Activated CD8-positive, alpha-beta T cell treated with anti-CD3 and anti-CD28 coated beads for 36 hours (primary cell): ENCODE data around the gene LDLRAP1. TPM values are rescaled to one million over a fixed set of nuclear protein-coding genes. Genes with fewer than 3 reads are reported as not detected.

Experiments used
- ATAC-seq: fragments of 200-7000 bp; cut with Tn5 transposase; one replicate; pipeline ENCODE4 v1.10.0; 2021; ENCODE audit warnings: mild to moderate bottlenecking, moderate library complexity
- CTCF ChIA-PET: fragments of 350-600 bp; sonication (Branson Sonifier 250); formaldehyde crosslinking; loops from one replicate; lab custom pipeline; 2021; ENCODE audit warnings: antibody characterized with exemption; lab: Charles Lee
- POLR2A ChIA-PET: fragments of 350-600 bp; sonication (Branson Sonifier 250); formaldehyde crosslinking; loops from one replicate; lab custom pipeline; 2021; ENCODE audit warnings: antibody characterized with exemption; lab: Charles Lee
- DNase-seq: peaks from one replicate; pipeline ENCODE4 v3.0.0-alpha.2; 2020
- H3K27ac Mint-ChIP-seq: one replicate; pipeline ENCODE4 v1.8.0; 2021; ENCODE audit warnings: mild to moderate bottlenecking, mixed read lengths
- H3K27me3 Mint-ChIP-seq: one replicate; pipeline ENCODE4 v1.8.0; 2021; ENCODE audit warnings: mixed read lengths
- H3K36me3 Mint-ChIP-seq: one replicate; pipeline ENCODE4 v1.8.0; 2021; ENCODE audit warnings: low read depth, mixed read lengths
- H3K4me1 Mint-ChIP-seq: one replicate; pipeline ENCODE4 v1.8.0; 2021; ENCODE audit warnings: low read depth, mixed read lengths
- H3K4me3 Mint-ChIP-seq: one replicate; pipeline ENCODE4 v1.8.0; 2021; ENCODE audit warnings: mild to moderate bottlenecking, moderate library complexity, mixed read lengths
- H3K9me3 Mint-ChIP-seq: one replicate; pipeline ENCODE4 v1.8.0; 2021; ENCODE audit warnings: mixed read lengths
- intact Hi-C: fragments of 100-400 bp; cut with micrococcal nuclease; formaldehyde crosslinking; loops from one replicate; pipeline ENCODE4 v1.10.0; 2022
- total RNA-seq, 2 experiments: library from RNA; stranded (reverse); gene quantifications; one replicate each; pipeline ENCODE4 v1.2.3, GENCODE V29; 2021
- TF ChIP-seq, protein P1 (sequence below): fragments of 200-600 bp; IDR thresholded peaks from one replicate; pipeline ENCODE4 v1.8.0; 2022; ENCODE audit warnings: antibody characterized with exemption, mild to moderate bottlenecking

The LDLRAP1 gene
- total RNA-seq, 2 experiments from 2014 or later = 13.4 to 14.5 TPM

DNA sequence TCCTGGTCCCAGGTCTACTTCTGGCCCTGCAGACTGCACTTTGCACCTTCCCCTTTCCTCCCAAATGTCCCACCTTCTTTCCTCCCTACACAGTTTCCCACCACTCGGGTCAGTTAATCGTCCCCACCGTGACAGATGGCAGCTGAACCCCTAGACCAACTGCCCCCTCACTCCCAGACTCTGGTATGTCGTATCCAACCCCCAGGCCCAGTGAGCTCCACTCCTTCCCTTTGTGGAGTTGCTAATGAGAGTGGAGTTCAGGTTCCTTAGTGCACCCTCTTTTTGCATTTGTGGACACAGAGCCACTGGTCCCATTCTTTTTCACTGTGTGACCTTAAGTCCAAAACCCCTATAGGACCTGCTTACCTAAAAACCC lies 75.0 kb downstream of the LDLRAP1 start:
- no peaks in the 10 kb centered on the region for H3K9me3 Mint-ChIP-seq
- no peak for ATAC-seq
- peaks cover 73% of the 10 kb centered on the region for H3K4me1 Mint-ChIP-seq
- H3K4me3 Mint-ChIP-seq = peak overlapping the region; percentile 78
- intact Hi-C loops = no loop called here
- H3K36me3 Mint-ChIP-seq = no peaks in the 10 kb centered on the region
- no peak for DNase-seq
- TF ChIP-seq, protein P1, sequence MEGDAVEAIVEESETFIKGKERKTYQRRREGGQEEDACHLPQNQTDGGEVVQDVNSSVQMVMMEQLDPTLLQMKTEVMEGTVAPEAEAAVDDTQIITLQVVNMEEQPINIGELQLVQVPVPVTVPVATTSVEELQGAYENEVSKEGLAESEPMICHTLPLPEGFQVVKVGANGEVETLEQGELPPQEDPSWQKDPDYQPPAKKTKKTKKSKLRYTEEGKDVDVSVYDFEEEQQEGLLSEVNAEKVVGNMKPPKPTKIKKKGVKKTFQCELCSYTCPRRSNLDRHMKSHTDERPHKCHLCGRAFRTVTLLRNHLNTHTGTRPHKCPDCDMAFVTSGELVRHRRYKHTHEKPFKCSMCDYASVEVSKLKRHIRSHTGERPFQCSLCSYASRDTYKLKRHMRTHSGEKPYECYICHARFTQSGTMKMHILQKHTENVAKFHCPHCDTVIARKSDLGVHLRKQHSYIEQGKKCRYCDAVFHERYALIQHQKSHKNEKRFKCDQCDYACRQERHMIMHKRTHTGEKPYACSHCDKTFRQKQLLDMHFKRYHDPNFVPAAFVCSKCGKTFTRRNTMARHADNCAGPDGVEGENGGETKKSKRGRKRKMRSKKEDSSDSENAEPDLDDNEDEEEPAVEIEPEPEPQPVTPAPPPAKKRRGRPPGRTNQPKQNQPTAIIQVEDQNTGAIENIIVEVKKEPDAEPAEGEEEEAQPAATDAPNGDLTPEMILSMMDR = no peak
- peaks cover 8% of the 10 kb centered on the region for H3K27me3 Mint-ChIP-seq
- POLR2A ChIA-PET = interaction anchor here (0.7 to 3.6 kb wide), 7 partner anchors 9 to 181 kb away, joined by 3 to 19 read pairs (median 3); no protein-coding TSS in a partner anchor
- peak overlapping the region; percentile 79 for H3K27ac Mint-ChIP-seq
- CTCF ChIA-PET = interaction anchor here (0.6 to 4.0 kb wide), 36 partner anchors 9 to 551 kb away, joined by 3 to 43 read pairs (median 5); partner anchors contain the start of genes SELENON and ZNF593

Other genes with a start within 250 kb of the LDLRAP1 start
- gene TMEM50A, start 205.3 kb upstream of the LDLRAP1 start, total RNA-seq = 10 to 100 TPM; 88.5 to 89.3 TPM
- gene RHCE, start 122.8 kb upstream of the LDLRAP1 start, total RNA-seq = under 1 TPM; 0.50 to 0.56 TPM
- gene MACO1, start 112.7 kb upstream of the LDLRAP1 start, total RNA-seq = 10 to 100 TPM; 17.1 to 18.0 TPM
- gene MAN1C1, start 73.2 kb downstream of the LDLRAP1 start, total RNA-seq = 1 to 10 TPM; 3.7 to 4.4 TPM